GM21786 (cell line): ENCODE data around the gene OR6N1.

Experiments used
- ATAC-seq: cut with Tn5 transposase; IDR thresholded peaks from one replicate; pipeline ENCODE4 v1.9.1; 2021; ENCODE audit not compliant: unreplicated experiment

The OR6N1 gene

GRCh38 chr1:158754420-158754819 is 17.6 kb downstream of the OR6N1 start, which contains the start of gene OR6K6:
OR6K6 (plus strand) TSS chr1:158754720; CDS start chr1:158754888, 168 bp downstream.
- ATAC-seq, result no peak

- no peak for ATAC-seq
Measured at GRCh38 chr1:158752155-158752712, 19.8 kb downstream of the OR6N1 start.

- ATAC-seq, result no peak
Measured at GRCh38 chr1:158735848-158736247, 36.1 kb downstream of the OR6N1 start.

- ATAC-seq, result no peak
Measured at GRCh38 chr1:158732524-158732923, 39.5 kb downstream of the OR6N1 start.

DNA sequence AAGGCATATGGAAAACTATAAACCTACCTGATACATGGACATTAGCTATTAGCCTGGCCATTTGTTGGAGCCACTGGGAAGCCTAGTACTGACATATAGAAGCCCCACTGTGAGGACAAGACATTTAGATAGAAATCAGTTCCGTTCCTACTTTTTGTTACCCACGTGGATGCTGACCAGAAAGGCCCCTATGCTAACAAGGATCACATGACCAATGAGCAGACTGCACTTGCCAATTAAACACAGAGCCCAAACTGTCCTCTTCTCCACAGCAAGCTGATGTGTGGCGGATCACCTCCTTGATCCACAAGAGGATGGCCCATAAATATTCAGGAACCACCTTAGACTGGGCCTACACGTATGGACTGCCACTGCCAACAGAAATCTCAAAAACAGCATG is 40.3 kb downstream of the OR6N1 start:
- no peak for ATAC-seq

DNA sequence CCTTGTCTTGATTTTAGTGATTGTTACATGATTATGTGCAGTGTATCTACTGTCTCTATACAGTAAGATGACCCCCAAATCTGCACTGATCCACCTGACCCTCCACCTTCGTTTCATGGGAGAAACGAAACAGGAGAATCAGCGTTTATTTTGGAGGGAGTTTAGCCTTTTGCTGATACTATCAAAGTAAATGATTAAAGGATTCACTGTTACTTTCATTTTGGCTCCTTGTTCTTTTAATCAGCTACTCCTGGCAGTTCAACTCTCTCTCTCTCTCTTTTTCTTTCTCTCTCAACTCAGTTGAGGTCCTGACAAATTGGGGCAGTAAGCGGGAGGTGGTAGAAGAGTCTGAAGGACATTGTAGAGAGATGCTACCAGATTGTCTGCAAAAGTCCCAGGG is 41.5 kb downstream of the OR6N1 start:
- no peak for ATAC-seq

DNA sequence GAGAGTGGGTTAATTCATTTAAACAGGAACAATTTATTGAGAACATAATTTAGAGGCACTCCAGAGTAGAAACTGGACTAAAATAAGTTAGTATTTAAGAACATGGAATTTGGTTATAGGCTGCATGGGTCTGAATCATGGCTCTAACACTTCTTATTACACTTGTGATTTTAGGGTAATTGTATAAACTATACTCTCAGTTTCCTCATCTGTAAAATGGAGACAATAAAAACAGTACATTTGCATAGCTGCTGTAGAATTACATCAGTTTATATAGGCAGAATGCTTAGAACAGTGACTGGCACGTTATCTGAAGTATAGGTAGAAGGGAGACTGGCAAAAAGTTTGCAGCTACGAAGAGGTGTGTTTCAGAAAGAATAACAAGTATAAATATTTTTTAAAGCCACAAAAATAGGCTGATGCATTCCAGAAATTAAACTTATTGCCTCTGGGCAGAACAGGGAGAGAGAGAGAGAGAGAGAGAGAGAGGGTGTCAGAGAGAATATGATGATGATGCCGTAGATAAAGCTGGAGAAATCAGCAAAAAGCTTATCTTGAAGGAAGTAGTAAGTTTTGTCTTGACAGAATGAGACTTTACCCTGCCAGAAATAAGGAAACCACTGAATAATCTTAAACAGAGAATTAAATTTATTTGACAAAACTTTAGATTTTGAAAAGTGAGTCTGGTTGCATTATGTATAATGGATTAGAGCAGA is 43.3 kb downstream of the OR6N1 start:
- ATAC-seq, result no peak

DNA sequence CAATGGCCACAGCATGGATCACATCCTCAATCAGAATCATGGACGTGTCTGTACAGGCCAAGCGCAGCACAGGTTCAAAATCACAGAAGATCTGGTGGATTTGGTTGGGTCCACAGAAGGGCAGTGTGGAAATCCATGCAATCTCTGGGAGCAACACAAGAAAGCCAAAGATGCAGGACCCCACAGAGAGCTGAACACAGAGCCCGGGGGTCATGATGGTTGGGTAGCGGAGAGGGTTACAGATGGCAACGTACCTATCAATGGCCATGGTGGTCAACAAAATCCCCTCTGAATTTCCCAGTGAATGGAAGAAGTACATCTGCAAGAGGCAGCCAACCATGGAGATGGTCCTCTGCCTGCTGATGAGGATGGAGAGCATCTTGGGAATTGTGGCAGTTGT is 47.6 kb downstream of the OR6N1 start:
- ATAC-seq, result no peak

DNA sequence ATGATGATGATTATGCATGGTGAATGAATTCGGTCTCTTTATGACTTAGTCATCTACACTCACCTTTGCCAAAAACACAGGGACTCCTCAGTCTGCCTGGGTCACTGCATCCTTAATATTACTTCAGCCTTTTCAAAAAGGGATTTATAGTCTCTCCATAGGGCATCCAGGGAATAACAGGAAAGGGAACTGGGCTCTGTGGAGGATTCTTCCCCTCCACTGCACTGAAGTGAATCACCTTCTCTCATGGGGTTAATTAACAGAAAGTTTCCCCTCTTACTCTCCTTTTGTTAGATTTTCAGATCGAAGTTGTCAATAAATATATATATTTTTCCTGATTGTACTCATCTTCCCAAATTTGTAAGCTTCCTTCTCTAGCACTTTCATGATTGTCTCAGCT is 51.4 kb downstream of the OR6N1 start, which contains the start of gene OR6K3:
TSS of gene OR6K3 (minus strand) at position 101 of the 400 bp plus-strand sequence. CDS start 2,605 bp downstream, outside the sequence.
- ATAC-seq, result no peak

DNA sequence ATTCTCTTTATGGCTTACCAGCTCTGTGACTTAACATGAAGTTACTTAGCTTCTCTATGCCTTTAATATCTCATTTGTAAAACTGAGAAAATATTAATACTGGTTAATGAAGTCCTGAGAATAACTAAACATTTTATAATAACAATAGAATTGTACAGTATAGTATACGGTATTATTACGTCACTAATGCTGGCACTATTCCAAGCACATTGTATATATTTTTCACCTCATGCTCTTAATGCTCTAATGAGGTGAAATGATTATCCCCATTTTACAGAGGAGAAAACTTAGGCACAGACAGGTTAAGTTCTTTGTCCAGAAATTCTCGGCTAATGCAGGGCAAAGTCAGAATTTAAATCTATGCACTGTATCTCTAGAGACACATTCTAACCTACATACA is 52.3 kb downstream of the OR6N1 start:
- no peak for ATAC-seq

GRCh38 chr1:158717344-158717743 is 54.7 kb downstream of the OR6N1 start:
- no peak for ATAC-seq

DNA sequence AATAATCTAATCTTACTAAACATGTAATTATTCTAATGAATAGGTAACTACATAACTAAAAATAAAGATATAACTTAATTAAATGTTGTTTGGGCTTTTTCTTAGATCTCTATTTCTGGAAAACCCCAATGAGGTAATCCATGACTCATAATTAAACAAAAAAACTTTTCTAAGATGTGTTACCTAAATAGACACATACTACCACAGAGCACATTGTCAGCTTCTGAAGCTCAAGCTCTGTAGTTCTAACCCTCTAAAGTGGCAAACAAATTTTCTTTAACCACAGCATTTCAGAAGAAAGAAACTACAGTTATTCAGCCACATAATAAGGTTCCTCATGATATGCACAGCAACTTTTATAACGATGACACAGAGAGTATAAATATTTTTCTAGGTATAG is 55.7 kb downstream of the OR6N1 start:
- no peak for ATAC-seq

GRCh38 chr1:158714754-158715153 is 57.2 kb downstream of the OR6N1 start:
- ATAC-seq, result no peak
